ENCODE results near the gene SLC35F3. TPM values are rescaled to one million over a fixed set of nuclear protein-coding genes. Genes with fewer than 3 reads are reported as not detected.
"Not testable (repeated sequence)": the region's sequence is repeated elsewhere in the genome, so short reads cannot be mapped to it uniquely, and the experiment has no call there.

SLC35F3 gene
- polyA plus RNA-seq, 1 donor (not counting 4 experiments of a cell fraction or from before 2014, with no cell fraction given), result 13.8 TPM

DNA sequence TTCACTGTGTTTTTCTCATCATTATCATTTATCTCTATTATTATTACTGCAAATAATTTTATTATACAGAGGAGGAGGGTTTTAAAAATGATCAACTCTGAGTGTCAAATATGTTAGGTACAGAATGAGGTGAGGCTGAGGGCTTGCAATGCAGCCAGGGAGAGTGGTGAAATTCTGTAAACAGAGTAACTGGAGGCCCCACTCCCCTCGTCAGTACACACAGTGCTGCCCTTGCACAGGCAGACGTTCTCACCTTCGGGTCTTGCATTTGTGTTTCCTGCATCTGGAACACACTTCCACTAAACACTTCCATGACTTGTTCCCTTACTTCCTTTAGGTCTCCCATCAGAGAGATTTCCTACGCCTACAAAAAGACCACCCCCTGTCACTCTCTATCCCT is 444.5 kb downstream of the SLC35F3 start:
- no peaks in the 10 kb centered on the region for H3K4me1 ChIP-seq (ENCODE audit: control insufficient read depth, extremely low read depth, insufficient read depth, low read length)
- no peak overlapping the region for H2AFZ ChIP-seq (ENCODE audit: control insufficient read depth, low read length)
- FAIRE-seq (no peak), DNase-seq (ENCODE audit: low read depth, low spot score) (no peak)
- H3K27ac ChIP-seq (ENCODE audit: control insufficient read depth, insufficient read depth, low read length), result no peak overlapping the region
- no peak overlapping the region for H3K4me2 ChIP-seq (ENCODE audit: control insufficient read depth, extremely low read depth, insufficient read depth, low read depth, low read length)
- dilution Hi-C loops (cut with MboI; ENCODE audit: extremely low pct_ligation_motif_present, low sequenced_read_pairs), result no loop called here
- H3K27me3 ChIP-seq (ENCODE audit: control insufficient read depth, extremely low read depth, insufficient read depth, low read length), result no peaks in the 10 kb centered on the region
- H3K9me3 ChIP-seq (ENCODE audit: control insufficient read depth, low read depth, low read length), result no peaks in the 10 kb centered on the region
- H4K20me1 ChIP-seq (ENCODE audit: control insufficient read depth, extremely low read depth, insufficient read depth, low read length), result no peaks in the 10 kb centered on the region
- no peak overlapping the region for H3K4me3 ChIP-seq (ENCODE audit: control insufficient read depth in 2 of 3, extremely low read depth in 1 of 3, insufficient read depth in 2 of 3, low read depth in 1 of 3, low read length in 3 of 3)
- TF ChIP-seq EZH2 (IDR thresholded peaks at IDR 0.05; ENCODE audit: low read length) (no peak), CTCF (optimal IDR thresholded peaks at IDR 0.05 in 1 of 3, IDR thresholded peaks at IDR 0.05 in 1 of 3, conservative IDR thresholded peaks at IDR 0.05 in 1 of 3; ENCODE audit: extremely low read depth in 1 of 3, insufficient read depth in 2 of 3, low read length in 3 of 3) (no peak)
- no peak overlapping the region for H3K9ac ChIP-seq (ENCODE audit: control insufficient read depth, extremely low read depth, insufficient read depth, low read length)
- H3K79me2 ChIP-seq (ENCODE audit: control insufficient read depth, insufficient read depth, low read length), result no peaks in the 10 kb centered on the region
- H3K9me1 ChIP-seq (ENCODE audit: control insufficient read depth, extremely low read depth, insufficient read depth, low read length), result no peaks in the 10 kb centered on the region
- H3K36me3 ChIP-seq (ENCODE audit: control insufficient read depth in 2 of 2, extremely low read depth in 1 of 2, insufficient read depth in 2 of 2, low read length in 2 of 2), result no peaks in the 10 kb centered on the region

DNA sequence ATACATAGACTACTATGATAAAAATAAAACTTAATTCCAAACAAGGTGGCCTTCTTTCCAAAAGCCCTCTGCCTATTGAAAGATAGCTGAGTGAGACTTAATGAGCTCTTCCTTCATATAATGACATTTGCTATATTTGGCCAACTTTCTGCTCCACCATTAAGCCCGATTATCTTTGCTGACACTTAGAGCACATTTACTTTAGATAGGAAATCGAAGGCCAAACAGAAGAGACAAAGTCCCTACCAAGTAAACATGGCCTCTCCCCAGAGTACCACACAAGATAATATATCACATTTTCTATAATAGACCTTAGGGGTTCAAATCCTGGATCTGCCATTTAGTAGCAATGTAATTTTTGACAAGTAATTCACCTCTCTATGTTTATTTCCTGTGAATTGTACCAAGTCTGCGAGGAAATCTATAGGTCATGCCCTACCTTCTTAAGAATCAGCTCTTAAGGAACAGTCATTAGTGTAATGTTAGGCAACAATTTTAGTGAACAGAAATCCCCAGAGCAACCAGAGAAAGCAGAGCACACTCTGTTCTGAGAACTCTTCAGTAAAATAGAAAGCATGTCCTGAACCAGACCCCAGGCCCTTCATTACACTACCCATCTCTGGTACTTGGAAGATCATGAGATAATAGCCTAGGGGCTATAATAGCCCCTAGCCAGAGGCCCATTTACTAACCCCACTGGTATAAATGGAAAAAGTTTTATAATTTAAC is 451.5 kb downstream of the SLC35F3 start:
- Histone ChIP-seq H3K27me3 (ENCODE audit: control insufficient read depth, extremely low read depth, insufficient read depth, low read length) (no peaks in the 10 kb centered on the region), H3K4me3 (ENCODE audit: control insufficient read depth in 2 of 3, extremely low read depth in 1 of 3, insufficient read depth in 2 of 3, low read depth in 1 of 3, low read length in 3 of 3) (peak overlapping the region in 1 of 3 experiments; percentile 8), H3K9ac (ENCODE audit: control insufficient read depth, extremely low read depth, insufficient read depth, low read length) (peak overlapping the region; percentile 70), H4K20me1 (ENCODE audit: control insufficient read depth, extremely low read depth, insufficient read depth, low read length) (no peaks in the 10 kb centered on the region), H3K4me1 (ENCODE audit: control insufficient read depth, extremely low read depth, insufficient read depth, low read length) (peaks cover 3% of the 10 kb centered on the region), H3K36me3 (ENCODE audit: control insufficient read depth in 2 of 2, extremely low read depth in 1 of 2, insufficient read depth in 2 of 2, low read length in 2 of 2) (no peaks in the 10 kb centered on the region), H3K9me1 (ENCODE audit: control insufficient read depth, extremely low read depth, insufficient read depth, low read length) (no peaks in the 10 kb centered on the region), H3K4me2 (ENCODE audit: control insufficient read depth, extremely low read depth, insufficient read depth, low read depth, low read length) (peak overlapping the region; percentile 74), H3K9me3 (ENCODE audit: control insufficient read depth, low read depth, low read length) (no peaks in the 10 kb centered on the region), H3K27ac (ENCODE audit: control insufficient read depth, insufficient read depth, low read length) (peak overlapping the region; percentile 54), H2AFZ (ENCODE audit: control insufficient read depth, low read length) (no peak overlapping the region), H3K79me2 (ENCODE audit: control insufficient read depth, insufficient read depth, low read length) (no peaks in the 10 kb centered on the region)
- DNase-seq (ENCODE audit: low read depth, low spot score), result no peak
- dilution Hi-C loops (cut with MboI; ENCODE audit: extremely low pct_ligation_motif_present, low sequenced_read_pairs), result no loop called here
- TF ChIP-seq EZH2 (IDR thresholded peaks at IDR 0.05; ENCODE audit: low read length) (no peak), CTCF (optimal IDR thresholded peaks at IDR 0.05 in 1 of 3, IDR thresholded peaks at IDR 0.05 in 1 of 3, conservative IDR thresholded peaks at IDR 0.05 in 1 of 3; ENCODE audit: extremely low read depth in 1 of 3, insufficient read depth in 2 of 3, low read length in 3 of 3) (no peak)
- no peak for FAIRE-seq

DNA sequence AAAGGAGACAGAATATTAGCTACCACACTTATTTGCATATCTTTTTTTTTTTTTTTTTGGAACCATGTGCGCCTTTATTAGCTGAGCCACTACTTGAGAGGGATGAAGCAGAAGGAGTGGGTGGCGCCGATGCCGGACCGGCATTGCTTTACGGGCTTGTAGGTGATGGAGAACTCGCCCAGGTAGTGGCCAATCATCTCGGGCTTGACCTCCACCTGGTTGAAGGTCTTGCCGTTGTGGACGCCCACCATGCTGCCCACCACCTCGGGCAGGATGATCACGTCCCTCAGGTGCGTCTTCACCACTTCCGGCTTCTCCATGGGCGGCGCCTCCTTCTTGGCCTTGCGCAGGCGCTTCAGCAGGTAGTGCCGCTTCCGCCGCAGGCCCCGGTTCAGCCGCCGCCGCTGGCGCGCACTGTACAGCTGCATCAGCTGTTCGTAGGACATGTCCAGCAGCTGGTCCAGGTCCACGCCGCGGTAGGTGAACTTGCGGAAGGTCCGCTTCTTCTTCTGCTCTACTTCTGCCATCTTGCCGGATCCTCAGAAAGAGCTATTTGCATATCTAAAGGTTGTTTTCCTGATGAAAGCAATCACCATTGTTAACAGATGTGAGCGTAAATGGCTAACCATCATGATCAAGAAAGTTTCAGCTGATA is 452.3 kb downstream of the SLC35F3 start:
- H3K4me2 ChIP-seq (ENCODE audit: control insufficient read depth, extremely low read depth, insufficient read depth, low read depth, low read length), result peak overlapping the region; percentile 74
- H2AFZ ChIP-seq (ENCODE audit: control insufficient read depth, low read length), result peak overlapping the region; percentile 87
- H3K4me1 ChIP-seq (ENCODE audit: control insufficient read depth, extremely low read depth, insufficient read depth, low read length); H3K36me3 ChIP-seq (ENCODE audit: control insufficient read depth in 2 of 2, extremely low read depth in 1 of 2, insufficient read depth in 2 of 2, low read length in 2 of 2); dilution Hi-C loops (cut with MboI; ENCODE audit: extremely low pct_ligation_motif_present, low sequenced_read_pairs); H4K20me1 ChIP-seq (ENCODE audit: control insufficient read depth, extremely low read depth, insufficient read depth, low read length); H3K9me1 ChIP-seq (ENCODE audit: control insufficient read depth, extremely low read depth, insufficient read depth, low read length); DNase-seq (ENCODE audit: low read depth, low spot score); H3K79me2 ChIP-seq (ENCODE audit: control insufficient read depth, insufficient read depth, low read length); H3K9me3 ChIP-seq (ENCODE audit: control insufficient read depth, low read depth, low read length); H3K27me3 ChIP-seq (ENCODE audit: control insufficient read depth, extremely low read depth, insufficient read depth, low read length): not testable (repeated sequence)
- peak overlapping the region; percentile 70 for H3K9ac ChIP-seq (ENCODE audit: control insufficient read depth, extremely low read depth, insufficient read depth, low read length)
- peak overlapping the region; percentile 8 to 67 (median 43) for H3K4me3 ChIP-seq (ENCODE audit: control insufficient read depth in 2 of 3, extremely low read depth in 1 of 3, insufficient read depth in 2 of 3, low read depth in 1 of 3, low read length in 3 of 3)
- FAIRE-seq, result peak; percentile 63
- H3K27ac ChIP-seq (ENCODE audit: control insufficient read depth, insufficient read depth, low read length), result peak overlapping the region; percentile 54
